Mammary epithelial cell (primary cell): ENCODE data around the gene DGKG.

ENCODE experiments used
- CTCF ChIP-seq, 2 donors: IDR thresholded peaks in 1 of 2; conservative IDR thresholded peaks in 1 of 2; 2 replicates each; pipeline ENCODE4 v1.5.1; 2011 to 2012; ENCODE audit warnings: inconsistent platforms in 2 of 2, low read length in 2 of 2, mild to moderate bottlenecking in 2 of 2, control low read depth in 1 of 2, low read depth in 1 of 2; ENCODE audit not compliant: insufficient read depth in 1 of 2; ENCODE audit errors: extremely low read depth in 1 of 2
- EZH2 ChIP-seq: IDR thresholded peaks from 2 replicates; pipeline ENCODE4 v1.6.1; 2012; ENCODE audit warnings: low read length, inconsistent platforms, borderline replicate concordance

- TF ChIP-seq CTCF (conservative IDR thresholded peaks at IDR 0.05 in 1 of 2, IDR thresholded peaks at IDR 0.05 in 1 of 2; ENCODE audit: extremely low read depth in 1 of 2, insufficient read depth in 1 of 2, low read depth in 1 of 2, low read length in 2 of 2) (no peak), EZH2 (no peak)
Observed at GRCh38 chr3:186400026-186400425, 38.0 kb upstream of the DGKG start.
